GM12865 (cell line): ENCODE data around the gene IDUA.

Experiments used
- DNase-seq: peaks from one replicate; pipeline ENCODE4 v3.0.0; 2010; ENCODE audit warnings: low read depth
- H3K4me3 ChIP-seq: 2 replicates; pipeline ENCODE4 v1.5.1; 2011; ENCODE audit warnings: mild to moderate bottlenecking, low read depth, low read length, control low read depth
- TF ChIP-seq, protein P1 (sequence below): IDR thresholded peaks from 2 replicates; pipeline ENCODE4 v1.5.1; 2011; ENCODE audit warnings: low read length, control low read depth, low read depth, inconsistent platforms; ENCODE audit not compliant: insufficient read depth; ENCODE audit errors: missing control alignments

The IDUA gene

GRCh38 chr4:1009542-1010394, 22.9 kb downstream of the IDUA start:
- DNase-seq: peak; percentile 71
- TF ChIP-seq, protein P1, sequence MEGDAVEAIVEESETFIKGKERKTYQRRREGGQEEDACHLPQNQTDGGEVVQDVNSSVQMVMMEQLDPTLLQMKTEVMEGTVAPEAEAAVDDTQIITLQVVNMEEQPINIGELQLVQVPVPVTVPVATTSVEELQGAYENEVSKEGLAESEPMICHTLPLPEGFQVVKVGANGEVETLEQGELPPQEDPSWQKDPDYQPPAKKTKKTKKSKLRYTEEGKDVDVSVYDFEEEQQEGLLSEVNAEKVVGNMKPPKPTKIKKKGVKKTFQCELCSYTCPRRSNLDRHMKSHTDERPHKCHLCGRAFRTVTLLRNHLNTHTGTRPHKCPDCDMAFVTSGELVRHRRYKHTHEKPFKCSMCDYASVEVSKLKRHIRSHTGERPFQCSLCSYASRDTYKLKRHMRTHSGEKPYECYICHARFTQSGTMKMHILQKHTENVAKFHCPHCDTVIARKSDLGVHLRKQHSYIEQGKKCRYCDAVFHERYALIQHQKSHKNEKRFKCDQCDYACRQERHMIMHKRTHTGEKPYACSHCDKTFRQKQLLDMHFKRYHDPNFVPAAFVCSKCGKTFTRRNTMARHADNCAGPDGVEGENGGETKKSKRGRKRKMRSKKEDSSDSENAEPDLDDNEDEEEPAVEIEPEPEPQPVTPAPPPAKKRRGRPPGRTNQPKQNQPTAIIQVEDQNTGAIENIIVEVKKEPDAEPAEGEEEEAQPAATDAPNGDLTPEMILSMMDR: peak; percentile 22
- H3K4me3 ChIP-seq: peak overlapping the region; percentile 72

GRCh38 chr4:1010395-1011021, 23.7 kb downstream of the IDUA start:
- peak; percentile 42 for DNase-seq

DNA sequence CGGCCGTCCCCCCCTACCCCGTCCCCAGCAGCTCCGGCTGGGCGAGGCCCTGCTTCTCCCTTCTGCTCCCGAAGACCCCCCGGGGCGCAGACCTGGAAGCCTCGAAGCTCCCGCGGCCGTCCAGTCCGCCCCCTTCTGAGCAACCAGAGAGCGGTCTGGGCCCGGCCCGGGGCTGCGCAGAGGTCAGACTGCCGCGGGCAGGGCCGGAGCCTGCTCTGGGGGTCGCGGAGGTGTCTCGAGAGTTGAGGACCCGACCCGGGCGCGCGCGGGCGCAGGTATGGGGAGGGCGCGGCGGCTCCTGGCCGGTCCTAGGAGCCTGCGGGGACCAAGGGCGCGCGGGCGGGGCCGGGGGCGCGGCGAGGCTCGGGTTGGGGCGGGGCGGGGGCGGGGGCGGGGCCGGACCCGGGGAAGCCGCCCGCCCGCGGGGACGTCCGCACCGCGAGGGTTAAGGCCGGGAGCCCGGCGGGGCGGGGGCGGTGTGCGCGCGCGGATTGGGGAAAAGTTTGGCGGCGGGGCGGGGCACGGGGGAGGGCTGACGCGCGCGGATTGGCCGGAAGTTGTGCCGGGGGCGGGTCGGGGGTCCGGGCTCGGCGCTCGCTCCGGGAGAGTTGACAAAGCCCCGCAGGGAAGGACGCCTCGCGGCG, 24.3 kb downstream of the IDUA start, which contains the start of gene FGFRL1:
Gene FGFRL1, plus strand, starts transcription at position 605 of the 644 bp plus-strand sequence. CDS start 860 bp downstream, outside the sequence.
- peak within 1 kb of the TSS; percentile 50 for H3K4me3 ChIP-seq
- DNase-seq: peak; percentile 89
- TF ChIP-seq, protein P1: no peak

More at GRCh38 chr4:1010395-1011021, 23.7 kb downstream of the IDUA start:
- TF ChIP-seq, protein P1: no peak
- H3K4me3 ChIP-seq: no peak overlapping the region

DNA sequence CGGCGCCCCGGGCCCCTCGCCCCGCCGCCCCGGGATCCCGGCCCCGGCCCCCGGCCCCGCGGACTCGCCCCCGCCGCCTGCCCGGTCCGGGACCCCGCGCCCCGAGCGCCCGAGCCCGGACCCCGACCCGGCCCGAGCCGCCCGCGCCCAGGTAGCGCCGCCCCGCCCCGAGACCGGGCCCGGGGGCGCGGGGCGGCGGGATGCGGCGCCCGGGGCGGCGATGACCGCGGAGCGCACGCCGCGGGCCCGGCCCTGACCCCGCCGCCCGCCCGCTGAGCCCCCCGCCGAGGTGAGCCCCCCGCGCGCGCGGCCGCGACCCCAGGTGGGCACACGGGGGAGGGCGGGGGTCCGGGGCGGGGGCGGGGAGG, 24.8 kb downstream of the IDUA start:
- H3K4me3 ChIP-seq: no peak overlapping the region
- DNase-seq: no peak
- TF ChIP-seq, protein P1: no peak

DNA sequence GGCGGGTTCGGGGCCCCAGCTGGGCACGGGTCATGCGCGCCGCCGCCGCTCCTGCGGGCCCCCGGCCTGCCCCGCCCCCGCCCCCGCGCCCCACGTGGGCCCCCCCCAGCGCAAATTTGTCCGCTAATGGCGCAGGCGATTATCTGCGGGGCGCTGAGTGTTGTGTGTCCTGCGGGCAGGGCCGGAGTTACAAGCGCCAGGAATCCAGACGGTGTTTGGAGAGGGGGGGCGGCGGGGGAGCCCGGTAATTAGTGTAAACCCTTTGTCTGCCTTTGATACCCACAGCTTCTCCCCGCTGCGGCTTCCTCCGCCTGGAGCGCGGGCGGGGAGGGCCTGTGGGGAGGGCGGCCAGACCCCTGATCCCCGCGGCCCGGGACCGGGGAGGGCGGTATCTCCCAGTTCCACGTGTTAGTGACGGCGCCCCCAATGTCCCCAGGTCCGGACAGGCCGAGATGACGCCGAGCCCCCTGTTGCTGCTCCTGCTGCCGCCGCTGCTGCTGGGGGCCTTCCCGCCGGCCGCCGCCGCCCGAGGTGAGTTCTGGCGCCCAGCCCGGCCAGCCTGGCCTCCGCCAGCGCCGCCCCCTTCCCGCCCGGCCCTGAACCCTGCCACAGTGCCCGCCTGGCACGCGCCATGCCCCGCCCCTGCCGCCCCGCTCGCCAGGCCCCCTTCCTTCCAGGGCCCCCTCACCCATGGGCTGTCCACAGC, 25.3 kb downstream of the IDUA start:
- TF ChIP-seq, protein P1: no peak
- H3K4me3 ChIP-seq: peak overlapping the region; percentile 50
- no peak for DNase-seq
